ENCODE results near the gene FAM50A. TPM values are rescaled to one million over a fixed set of nuclear protein-coding genes. Genes with fewer than 3 reads are reported as not detected.
A peak's percentile ranks its signal among the peaks of the same experiment; 100 is the strongest.

The FAM50A gene
- total RNA-seq, 1 donor from 2014 or later, result 41.1 TPM

- Histone ChIP-seq H3K4me3 (peak overlapping the region; percentile 86), H3K36me3 (peaks cover 35% of the 10 kb centered on the region), H3K27ac (replicated peaks) (peak overlapping the region; percentile 94), H3K4me1 (peaks cover 21% of the 10 kb centered on the region), H3K27me3 (ENCODE audit: low read depth) (no peaks in the 10 kb centered on the region), H3K9me3 (replicated peaks) (no peaks in the 10 kb centered on the region)
- intact Hi-C loops (cut with micrococcal nuclease), result no loop called here
- TF ChIP-seq, protein P1, sequence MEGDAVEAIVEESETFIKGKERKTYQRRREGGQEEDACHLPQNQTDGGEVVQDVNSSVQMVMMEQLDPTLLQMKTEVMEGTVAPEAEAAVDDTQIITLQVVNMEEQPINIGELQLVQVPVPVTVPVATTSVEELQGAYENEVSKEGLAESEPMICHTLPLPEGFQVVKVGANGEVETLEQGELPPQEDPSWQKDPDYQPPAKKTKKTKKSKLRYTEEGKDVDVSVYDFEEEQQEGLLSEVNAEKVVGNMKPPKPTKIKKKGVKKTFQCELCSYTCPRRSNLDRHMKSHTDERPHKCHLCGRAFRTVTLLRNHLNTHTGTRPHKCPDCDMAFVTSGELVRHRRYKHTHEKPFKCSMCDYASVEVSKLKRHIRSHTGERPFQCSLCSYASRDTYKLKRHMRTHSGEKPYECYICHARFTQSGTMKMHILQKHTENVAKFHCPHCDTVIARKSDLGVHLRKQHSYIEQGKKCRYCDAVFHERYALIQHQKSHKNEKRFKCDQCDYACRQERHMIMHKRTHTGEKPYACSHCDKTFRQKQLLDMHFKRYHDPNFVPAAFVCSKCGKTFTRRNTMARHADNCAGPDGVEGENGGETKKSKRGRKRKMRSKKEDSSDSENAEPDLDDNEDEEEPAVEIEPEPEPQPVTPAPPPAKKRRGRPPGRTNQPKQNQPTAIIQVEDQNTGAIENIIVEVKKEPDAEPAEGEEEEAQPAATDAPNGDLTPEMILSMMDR (IDR thresholded peaks at IDR 0.05; ENCODE audit: borderline replicate concordance), result no peak
- no peak for DNase-seq
These were observed 5.7 kb upstream of the FAM50A start for GRCh38 chrX:154437971-154438893.

DNA sequence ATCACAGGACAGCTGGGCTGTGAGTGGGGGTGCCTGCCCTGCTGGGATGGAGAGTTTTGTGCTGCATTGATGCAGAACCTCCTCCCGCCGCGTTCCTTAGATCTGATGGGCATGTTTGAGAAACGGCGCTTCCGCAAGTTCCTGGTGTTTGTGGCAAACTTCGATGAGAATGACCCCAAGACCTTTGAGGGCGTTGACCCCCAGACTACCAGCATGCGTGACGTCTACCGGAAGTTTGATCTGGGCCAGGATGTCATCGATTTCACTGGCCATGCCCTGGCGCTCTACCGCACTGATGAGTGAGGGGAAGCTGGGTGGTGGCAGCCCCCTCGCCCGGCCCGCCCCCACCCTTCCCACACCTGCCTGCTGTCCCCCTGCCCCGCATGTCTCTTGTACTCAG is 4.1 kb upstream of the FAM50A start:
- Histone ChIP-seq H3K9me3 (replicated peaks) (no peaks in the 10 kb centered on the region), H3K4me1 (peaks cover 32% of the 10 kb centered on the region), H3K27me3 (ENCODE audit: low read depth) (no peaks in the 10 kb centered on the region), H3K4me3 (no peak overlapping the region), H3K36me3 (peaks cover 32% of the 10 kb centered on the region), H3K27ac (replicated peaks) (no peak overlapping the region)
- intact Hi-C loops (cut with micrococcal nuclease), result no loop called here
- DNase-seq, result no peak
- TF ChIP-seq, protein P1 (IDR thresholded peaks at IDR 0.05; ENCODE audit: borderline replicate concordance), result no peak

DNA sequence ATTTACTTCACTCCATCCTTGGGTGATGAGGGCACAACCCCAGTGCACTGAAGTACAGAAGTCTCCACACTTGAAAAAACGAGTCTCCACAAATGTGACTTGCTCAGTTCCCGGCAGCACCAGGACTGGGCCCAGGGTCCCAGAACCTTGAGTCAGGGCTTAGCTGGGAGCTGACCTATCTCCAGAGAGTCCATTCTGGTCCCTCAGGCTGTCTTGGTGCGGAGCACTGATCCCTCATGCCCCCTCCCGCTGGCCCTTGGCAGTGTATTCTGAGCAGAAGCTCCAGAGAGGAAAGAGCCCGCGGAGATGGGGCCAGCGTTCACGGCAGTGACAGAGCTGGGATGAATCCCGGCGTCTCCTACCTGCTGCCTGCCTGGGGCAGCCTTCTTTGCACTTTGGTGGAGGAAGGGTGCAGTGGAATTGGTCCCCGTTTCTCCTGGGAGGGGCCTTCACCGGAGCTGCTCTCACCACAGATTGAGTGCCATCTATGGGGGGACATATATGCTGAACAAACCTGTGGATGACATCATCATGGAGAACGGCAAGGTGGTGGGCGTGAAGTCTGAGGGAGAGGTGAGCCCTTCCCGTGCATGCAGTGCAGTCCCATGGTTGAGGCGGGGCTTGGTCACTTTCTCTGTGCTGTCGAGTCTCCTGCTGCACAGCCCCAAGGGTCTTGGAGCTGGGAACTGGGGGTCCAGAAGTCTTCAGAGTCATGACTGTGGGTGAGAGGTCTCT is 3.2 kb upstream of the FAM50A start:
- Histone ChIP-seq H3K36me3 (peaks cover 26% of the 10 kb centered on the region), H3K9me3 (replicated peaks) (no peaks in the 10 kb centered on the region), H3K4me1 (peaks cover 42% of the 10 kb centered on the region), H3K27me3 (ENCODE audit: low read depth) (no peaks in the 10 kb centered on the region), H3K4me3 (no peak overlapping the region), H3K27ac (replicated peaks) (no peak overlapping the region)
- intact Hi-C loops (cut with micrococcal nuclease), result no loop called here
- TF ChIP-seq, protein P1 (IDR thresholded peaks at IDR 0.05; ENCODE audit: borderline replicate concordance), result no peak
- no peak for DNase-seq

GRCh38 chrX:154441564-154441963 is 2.4 kb upstream of the FAM50A start:
- H3K36me3 ChIP-seq, result peaks cover 27% of the 10 kb centered on the region
- TF ChIP-seq, protein P1 (IDR thresholded peaks at IDR 0.05; ENCODE audit: borderline replicate concordance), result no peak
- H3K27me3 ChIP-seq (ENCODE audit: low read depth), result no peaks in the 10 kb centered on the region
- no peak for DNase-seq
- H3K4me1 ChIP-seq, result peaks cover 38% of the 10 kb centered on the region
- intact Hi-C loops (cut with micrococcal nuclease), result no loop called here
- no peaks in the 10 kb centered on the region for H3K9me3 ChIP-seq (replicated peaks)
- no peak overlapping the region for H3K4me3 ChIP-seq
- no peak overlapping the region for H3K27ac ChIP-seq (replicated peaks)

- H3K4me1 ChIP-seq, result peaks cover 38% of the 10 kb centered on the region
- H3K9me3 ChIP-seq (replicated peaks), result no peaks in the 10 kb centered on the region
- H3K27ac ChIP-seq (replicated peaks), result no peak overlapping the region
- peaks cover 28% of the 10 kb centered on the region for H3K36me3 ChIP-seq
- intact Hi-C loops (cut with micrococcal nuclease), result no loop called here
- H3K27me3 ChIP-seq (ENCODE audit: low read depth), result no peaks in the 10 kb centered on the region
- TF ChIP-seq, protein P1 (IDR thresholded peaks at IDR 0.05; ENCODE audit: borderline replicate concordance), result no peak
- no peak overlapping the region for H3K4me3 ChIP-seq
- no peak for DNase-seq
These were observed 1.8 kb upstream of the FAM50A start for GRCh38 chrX:154441984-154442707.

All from left ventricle myocardium inferior (tissue), 1 donor.